Heart right ventricle (tissue), 12 donors: Measurements from ENCODE around the gene HTR3B. TPM values are rescaled to one million over a fixed set of nuclear protein-coding genes. Genes with fewer than 3 reads are reported as not detected.

Experiments used
- polyA plus RNA-seq, 2 donors: library from polyadenylated mRNA; stranded (reverse); fragments of 200-250 nt; gene quantifications; one replicate each; pipeline ENCODE4 v1.2.3, GENCODE V29; 2013
- total RNA-seq, 10 donors: library from RNA; stranded (reverse); fragmentation: NEBNext Ultra II Directional in 3 of 10; extraction: Animal tissue kit (Norgen Biotek cat#: 25700) in 3 of 10; gene quantifications; one replicate each; pipeline versions ENCODE4 v1.2.1 to v1.2.4, GENCODE V29; 2021 to 2023
- donor health status: ischemic (EF 13 %, LVEDD 7.1; RV severe dilation, severe dysfunction).
- donor health status: healthy with polysubstance abuse.
- donor health status: DM: no; HTN: yes; CAD: no.
- donor health status: DM: no; HTN: no; CAD: no.
- donor health status: ischemic (EF 25% LVEDD 6.9; RV normal size, moderate dysfunction).
- donor health status: ischemic (EF 25% LVEDD 5.7; RV mildly dilated, moderate dysfunction).
- donor health status: healthy.
- donor health status: nonischemic (EF 11% LVEDD 7.7; RV severe dilation, severe dysfunction).
- donor health status: DM: yes; HTN: yes; CAD: no.
- donor health status: PGD.
- donor health status: ischemic (EF 29% LVEDD 5.4; RV normal size, mild dysfunction).
- donor health status: nonischemic (EF 23%, LVEDD 6.1; RV moderate dilation, normal function).

The HTR3B gene
- total and polyA plus RNA-seq, 12 donors, result not detected

Other genes with a start within 250 kb of the HTR3B start
- gene TMPRSS5, start 198.5 kb upstream of the HTR3B start, total RNA-seq, result 1 to 10 TPM in 1 of 10 donors, under 1 TPM in 9; 0.39 to 1.9 (median 0.48) TPM
- 1 to 10 TPM in 1 of 2 donors, under 1 TPM in 1; 0.36 to 1.9 TPM for gene TMPRSS5, start 198.5 kb upstream of the HTR3B start, polyA plus RNA-seq
- 10 to 100 TPM in 2 of 10 donors, 1 to 10 TPM in 8; 7.5 to 11.4 (median 9.3) TPM for gene ZW10, start 131.1 kb upstream of the HTR3B start, total RNA-seq
- 1 to 10 TPM; 2.2 to 6.9 TPM for gene ZW10, start 131.1 kb upstream of the HTR3B start, polyA plus RNA-seq
- not detected for gene CLDN25, start 125.0 kb upstream of the HTR3B start, total RNA-seq
- not detected for gene CLDN25, start 125.0 kb upstream of the HTR3B start, polyA plus RNA-seq
- gene USP28, start 29.2 kb upstream of the HTR3B start, total RNA-seq, result 100 to 1,000 TPM in 9 of 10 donors, 10 to 100 TPM in 1; 72.2 to 174 (median 136) TPM
- 10 to 100 TPM; 29.2 to 43.9 TPM for gene USP28, start 29.2 kb upstream of the HTR3B start, polyA plus RNA-seq
- under 1 TPM in 1 of 10 donors, not detected in 9; 0.16 TPM for gene HTR3A, start 70.3 kb downstream of the HTR3B start, total RNA-seq
- under 1 TPM in 1 of 2 donors, not detected in 1; 0.07 TPM for gene HTR3A, start 70.3 kb downstream of the HTR3B start, polyA plus RNA-seq
- 100 to 1,000 TPM in 1 of 10 donors, 10 to 100 TPM in 9; 18.3 to 108 (median 72.9) TPM for gene ZBTB16, start 154.9 kb downstream of the HTR3B start, total RNA-seq
- gene ZBTB16, start 154.9 kb downstream of the HTR3B start, polyA plus RNA-seq, result 10 to 100 TPM; 21.1 to 39.6 TPM